Thymus (tissue), 11 donors: ENCODE results near the gene RCOR1. TPM values are rescaled to one million over a fixed set of nuclear protein-coding genes. Genes with fewer than 3 reads are reported as not detected.

Experiments used
- DNase-seq, 9 donors: peaks; one replicate each; pipeline ENCODE4 v3.0.0-alpha.2; 2013; ENCODE audit warnings: low spot score in 9 of 9, low read depth in 6 of 9, missing footprints in 1 of 9
- H3K27ac ChIP-seq, 2 donors: one replicate each; pipeline ENCODE4 v1.5.1; 2013; ENCODE audit warnings: control low read depth in 1 of 2, low read depth in 1 of 2, low read length in 1 of 2, mild to moderate bottlenecking in 1 of 2, moderate library complexity in 1 of 2
- H3K27me3 ChIP-seq, 2 donors: one replicate each; pipeline ENCODE4 v1.5.1; 2013; ENCODE audit warnings: low read length in 1 of 2; ENCODE audit not compliant: control insufficient read depth in 2 of 2, insufficient read depth in 1 of 2
- H3K36me3 ChIP-seq, 2 donors: one replicate each; pipeline ENCODE4 v1.5.1; 2013; ENCODE audit warnings: low read length in 1 of 2, mild to moderate bottlenecking in 1 of 2, moderate library complexity in 1 of 2; ENCODE audit not compliant: control insufficient read depth in 2 of 2, insufficient read depth in 2 of 2
- H3K4me1 ChIP-seq, 2 donors: one replicate each; pipeline ENCODE4 v1.5.1; 2013; ENCODE audit warnings: low read length in 2 of 2; ENCODE audit not compliant: control insufficient read depth in 2 of 2, insufficient read depth in 2 of 2
- H3K4me3 ChIP-seq, 2 donors: one replicate each; pipeline ENCODE4 v1.5.1; 2013; ENCODE audit warnings: low read length in 2 of 2, control low read depth in 1 of 2, mild to moderate bottlenecking in 1 of 2
- H3K9me3 ChIP-seq, 2 donors: one replicate each; pipeline ENCODE4 v1.5.1; 2013; ENCODE audit warnings: low read length in 1 of 2, mild to moderate bottlenecking in 1 of 2; ENCODE audit not compliant: control insufficient read depth in 2 of 2, insufficient read depth in 1 of 2
- WGBS: extraction: QIAGEN DNeasy Blood & Tissue Kit; methylation state at CpG from one replicate; pipeline ENCODE4 v1.1.7; 2013; 5-methylcytosine and 5-hydroxymethylcytosine counted together
- polyA plus RNA-seq: library from polyadenylated mRNA; stranded (reverse); fragments of 200-250 nt; gene quantifications from one replicate; pipeline ENCODE4 v1.2.3, GENCODE V29; 2013
- total RNA-seq: library from RNA; stranded (reverse); fragments of 120-200 nt; gene quantifications from one replicate; pipeline ENCODE4 v1.2.4, GENCODE V29; 2013
- donor health status: healthy.

Gene RCOR1
- total and polyA plus RNA-seq, 2 donors: 9.2 to 9.7 TPM

GRCh38 chr14:102652194-102652593 lies 59.7 kb downstream of the RCOR1 start:
- H3K4me3 ChIP-seq: no peak overlapping the region
- peaks cover 0 to 8% of the 10 kb centered on the region in 2 donors for H3K9me3 ChIP-seq
- no peak overlapping the region for H3K27ac ChIP-seq
- 90% methylated on average over 3 of the region's 3 CpGs for WGBS
- H3K27me3 ChIP-seq: no peaks in the 10 kb centered on the region
- no peak for DNase-seq
- no peaks in the 10 kb centered on the region for H3K36me3 ChIP-seq
- H3K4me1 ChIP-seq: no peaks in the 10 kb centered on the region

- WGBS: 99% methylated on average over 4 of the region's 4 CpGs
- no peaks in the 10 kb centered on the region for H3K4me1 ChIP-seq
- H3K27me3 ChIP-seq: no peaks in the 10 kb centered on the region
- H3K4me3 ChIP-seq: no peak overlapping the region
- DNase-seq: no peak
- no peak overlapping the region for H3K27ac ChIP-seq
- no peaks in the 10 kb centered on the region for H3K36me3 ChIP-seq
- peaks cover 0 to 8% of the 10 kb centered on the region in 2 donors for H3K9me3 ChIP-seq
These were observed 61.8 kb downstream of the RCOR1 start for GRCh38 chr14:102654298-102654697.

GRCh38 chr14:102655137-102655536 lies 62.7 kb downstream of the RCOR1 start:
- Histone ChIP-seq H3K9me3 (peaks cover 0 to 8% of the 10 kb centered on the region in 2 donors), H3K27me3 (no peaks in the 10 kb centered on the region), H3K36me3 (no peaks in the 10 kb centered on the region), H3K27ac (no peak overlapping the region), H3K4me1 (no peaks in the 10 kb centered on the region), H3K4me3 (no peak overlapping the region)
- DNase-seq: no peak

- Histone ChIP-seq H3K27ac (no peak overlapping the region), H3K27me3 (no peaks in the 10 kb centered on the region), H3K36me3 (no peaks in the 10 kb centered on the region), H3K4me3 (no peak overlapping the region), H3K9me3 (no peaks in the 10 kb centered on the region), H3K4me1 (no peaks in the 10 kb centered on the region)
- 95% methylated on average over 4 of the region's 4 CpGs for WGBS
- no peak for DNase-seq
These were observed 67.3 kb downstream of the RCOR1 start for GRCh38 chr14:102659797-102660196.

- no peaks in the 10 kb centered on the region for H3K27me3 ChIP-seq
- H3K36me3 ChIP-seq: no peaks in the 10 kb centered on the region
- 97% methylated on average over 4 of the region's 4 CpGs for WGBS
- H3K4me3 ChIP-seq: no peak overlapping the region
- no peak overlapping the region for H3K27ac ChIP-seq
- DNase-seq: no peak
- H3K4me1 ChIP-seq: no peaks in the 10 kb centered on the region
- H3K9me3 ChIP-seq: no peaks in the 10 kb centered on the region
These were observed 69.2 kb downstream of the RCOR1 start for GRCh38 chr14:102661614-102662013.

- no peak for DNase-seq
- WGBS: 98% methylated on average over 7 of the region's 7 CpGs
- no peaks in the 10 kb centered on the region for H3K9me3 ChIP-seq
- H3K27ac ChIP-seq: no peak overlapping the region
- no peaks in the 10 kb centered on the region for H3K36me3 ChIP-seq
- no peaks in the 10 kb centered on the region for H3K27me3 ChIP-seq
- H3K4me1 ChIP-seq: no peaks in the 10 kb centered on the region
- H3K4me3 ChIP-seq: no peak overlapping the region
These were observed 70.4 kb downstream of the RCOR1 start for GRCh38 chr14:102662636-102663430.

GRCh38 chr14:102663440-102663839 lies 71.0 kb downstream of the RCOR1 start:
- H3K27me3 ChIP-seq: no peaks in the 10 kb centered on the region
- H3K4me1 ChIP-seq: no peaks in the 10 kb centered on the region
- no peaks in the 10 kb centered on the region for H3K36me3 ChIP-seq
- no peak for DNase-seq
- WGBS: 98% methylated on average over 3 of the region's 3 CpGs
- no peak overlapping the region for H3K4me3 ChIP-seq
- no peak overlapping the region for H3K27ac ChIP-seq
- no peaks in the 10 kb centered on the region for H3K9me3 ChIP-seq

- no peak overlapping the region for H3K27ac ChIP-seq
- WGBS: 98% methylated on average over 2 of the region's 2 CpGs
- H3K9me3 ChIP-seq: no peaks in the 10 kb centered on the region
- no peaks in the 10 kb centered on the region for H3K27me3 ChIP-seq
- H3K36me3 ChIP-seq: no peaks in the 10 kb centered on the region
- no peak for DNase-seq
- no peak overlapping the region for H3K4me3 ChIP-seq
- no peaks in the 10 kb centered on the region for H3K4me1 ChIP-seq
These were observed 73.2 kb downstream of the RCOR1 start for GRCh38 chr14:102665621-102666020.

GRCh38 chr14:102666635-102667034 lies 74.2 kb downstream of the RCOR1 start:
- Histone ChIP-seq H3K27ac (no peak overlapping the region), H3K27me3 (no peaks in the 10 kb centered on the region), H3K36me3 (no peaks in the 10 kb centered on the region), H3K9me3 (no peaks in the 10 kb centered on the region), H3K4me3 (no peak overlapping the region), H3K4me1 (no peaks in the 10 kb centered on the region)
- 95% methylated on average over 5 of the region's 5 CpGs for WGBS
- no peak for DNase-seq
